ENCODE results near the gene NFKB1. TPM values are rescaled to one million over a fixed set of nuclear protein-coding genes. Genes with fewer than 3 reads are reported as not detected.

The NFKB1 gene
- total RNA-seq, 1 donor from 2014 or later: 24.6 TPM

DNA sequence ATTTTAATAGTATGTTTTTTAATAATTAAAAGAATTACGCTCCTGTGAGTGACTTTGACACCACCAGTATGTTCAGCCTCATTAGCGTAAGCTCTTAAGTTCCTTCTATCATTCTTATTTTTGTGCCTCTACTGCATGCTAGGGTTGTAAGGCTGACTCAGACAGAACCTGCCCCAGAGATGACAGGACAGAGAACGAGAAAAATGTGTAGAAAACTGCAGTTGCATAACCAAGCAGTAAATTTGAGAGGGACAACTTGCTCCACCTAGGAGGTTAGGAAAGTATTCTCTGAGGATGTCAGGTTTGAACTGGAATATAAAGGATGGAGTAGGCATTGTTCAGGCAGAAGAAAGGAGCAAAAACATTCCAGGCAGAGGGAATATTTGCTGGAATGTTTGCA is 98.7 kb downstream of the NFKB1 start:
- no peaks in the 10 kb centered on the region for H3K9me3 Mint-ChIP-seq
- TF ChIP-seq CTCF (conservative IDR thresholded peaks at IDR 0.05): no peak

GRCh38 chr4:102600689-102601088 is 99.5 kb downstream of the NFKB1 start:
- H3K36me3 Mint-ChIP-seq (ENCODE audit: low read depth): peaks cover 19% of the 10 kb centered on the region

More for the DNA sequence above, 98.7 kb downstream of the NFKB1 start:
- Mint-ChIP-seq H3K36me3 (ENCODE audit: low read depth) (peaks cover 22% of the 10 kb centered on the region), H3K4me1 (no peaks in the 10 kb centered on the region), H3K27me3 (ENCODE audit: low read depth) (no peaks in the 10 kb centered on the region), H3K27ac (ENCODE audit: unreplicated experiment) (no peak overlapping the region), H3K4me3 (no peak overlapping the region)
- DNase-seq (ENCODE audit: low read depth, low spot score): no peak

DNA sequence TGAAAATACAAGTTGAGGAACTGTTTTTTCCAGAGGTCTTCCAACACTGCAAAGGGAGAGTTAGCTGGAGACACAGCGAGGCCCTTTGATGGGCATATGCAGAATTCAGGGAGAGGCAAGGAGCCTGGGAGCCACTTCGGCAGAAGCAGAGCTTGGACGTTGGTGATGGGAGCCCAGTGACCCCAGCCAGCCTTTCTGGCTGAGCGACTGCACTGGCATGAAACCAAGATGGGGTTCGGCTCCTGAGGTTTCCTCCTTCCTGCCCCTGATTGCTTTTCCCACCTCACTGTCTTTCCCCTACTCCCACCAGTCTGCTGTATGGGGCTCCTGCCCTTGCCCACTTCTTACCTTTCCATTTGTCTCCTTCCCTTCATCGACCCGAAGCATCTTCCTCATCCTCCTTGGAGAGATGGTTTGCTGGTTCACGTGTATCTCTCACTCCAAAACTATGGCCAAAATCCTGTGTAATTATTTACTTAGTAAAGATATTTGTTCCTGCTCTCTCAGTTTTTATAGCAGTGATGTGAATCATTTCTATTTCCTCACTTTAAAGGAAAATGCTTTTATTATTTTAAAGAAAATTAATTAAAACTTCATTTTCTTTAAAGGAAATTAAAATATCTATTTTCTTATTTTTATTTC is 100.5 kb downstream of the NFKB1 start:
- TF ChIP-seq CTCF (conservative IDR thresholded peaks at IDR 0.05): no peak
- H3K9me3 Mint-ChIP-seq: no peaks in the 10 kb centered on the region
- H3K36me3 Mint-ChIP-seq (ENCODE audit: low read depth): peaks cover 16% of the 10 kb centered on the region
- no peaks in the 10 kb centered on the region for H3K27me3 Mint-ChIP-seq (ENCODE audit: low read depth)
- H3K4me1 Mint-ChIP-seq: no peaks in the 10 kb centered on the region
- H3K27ac Mint-ChIP-seq (ENCODE audit: unreplicated experiment): no peak overlapping the region
- H3K4me3 Mint-ChIP-seq: no peak overlapping the region
- DNase-seq (ENCODE audit: low read depth, low spot score): no peak

More at GRCh38 chr4:102600689-102601088, 99.5 kb downstream of the NFKB1 start:
- Mint-ChIP-seq H3K4me3 (no peak overlapping the region), H3K9me3 (no peaks in the 10 kb centered on the region), H3K27me3 (ENCODE audit: low read depth) (no peaks in the 10 kb centered on the region), H3K4me1 (no peaks in the 10 kb centered on the region), H3K27ac (ENCODE audit: unreplicated experiment) (no peak overlapping the region)
- no peak for TF ChIP-seq CTCF (conservative IDR thresholded peaks at IDR 0.05)
- no peak for DNase-seq (ENCODE audit: low read depth, low spot score)

DNA sequence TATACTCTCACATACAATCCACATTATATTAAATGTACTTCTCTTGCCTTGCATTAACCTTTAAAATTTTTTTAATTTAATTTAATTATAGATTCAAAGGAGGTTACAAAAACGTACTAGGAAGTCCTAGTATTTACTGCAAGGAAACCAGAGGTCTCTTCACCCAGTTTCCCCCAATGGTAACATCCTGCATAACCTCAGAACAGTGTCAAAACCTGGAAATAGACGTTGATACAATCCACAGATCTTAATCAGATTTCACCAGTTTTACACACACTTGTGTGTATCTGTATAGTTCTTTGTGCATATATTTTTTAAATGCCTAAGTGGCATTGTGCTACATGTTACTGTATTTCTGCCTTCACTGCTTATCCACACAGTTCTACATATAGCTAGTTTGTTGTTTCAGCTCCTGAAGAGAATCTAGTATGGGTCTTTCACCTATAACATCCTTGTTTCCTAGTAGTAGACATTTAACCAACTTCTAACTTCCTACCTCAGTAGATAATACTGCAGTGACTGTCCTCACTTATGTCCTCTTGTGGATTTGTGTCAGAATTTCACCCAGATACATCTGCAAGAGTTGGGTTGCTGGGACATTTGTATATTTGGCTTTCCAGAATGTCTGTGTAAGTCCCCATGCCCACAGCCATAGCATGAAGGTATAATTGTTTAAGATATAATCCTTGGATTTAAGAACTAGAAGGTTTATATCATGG is 103.2 kb downstream of the NFKB1 start:
- no peak for DNase-seq (ENCODE audit: low read depth, low spot score)
- no peak overlapping the region for H3K4me3 Mint-ChIP-seq
- no peaks in the 10 kb centered on the region for H3K9me3 Mint-ChIP-seq
- no peaks in the 10 kb centered on the region for H3K27me3 Mint-ChIP-seq (ENCODE audit: low read depth)
- H3K27ac Mint-ChIP-seq (ENCODE audit: unreplicated experiment): no peak overlapping the region
- peaks cover 10% of the 10 kb centered on the region for H3K36me3 Mint-ChIP-seq (ENCODE audit: low read depth)
- peaks cover 3% of the 10 kb centered on the region for H3K4me1 Mint-ChIP-seq
- TF ChIP-seq CTCF (conservative IDR thresholded peaks at IDR 0.05): no peak

DNA sequence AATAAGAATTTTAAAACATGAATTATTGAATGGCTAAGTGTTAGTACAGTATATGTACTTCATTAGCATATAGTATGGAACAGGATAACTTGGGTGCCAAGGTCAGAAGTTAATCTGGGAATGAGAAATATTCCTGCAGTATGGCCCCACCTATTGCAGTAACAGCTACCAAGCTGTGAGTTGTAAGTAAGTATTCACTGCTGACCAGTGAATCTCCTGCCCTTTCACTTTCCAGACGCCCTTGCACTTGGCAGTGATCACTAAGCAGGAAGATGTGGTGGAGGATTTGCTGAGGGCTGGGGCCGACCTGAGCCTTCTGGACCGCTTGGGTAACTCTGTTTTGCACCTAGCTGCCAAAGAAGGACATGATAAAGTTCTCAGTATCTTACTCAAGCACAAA is 105.1 kb downstream of the NFKB1 start:
- no peak for DNase-seq (ENCODE audit: low read depth, low spot score)
- Mint-ChIP-seq H3K9me3 (no peaks in the 10 kb centered on the region), H3K4me3 (no peak overlapping the region), H3K36me3 (ENCODE audit: low read depth) (peaks cover 12% of the 10 kb centered on the region), H3K27me3 (ENCODE audit: low read depth) (no peaks in the 10 kb centered on the region), H3K27ac (ENCODE audit: unreplicated experiment) (no peak overlapping the region), H3K4me1 (peaks cover 3% of the 10 kb centered on the region)
- no peak for TF ChIP-seq CTCF (conservative IDR thresholded peaks at IDR 0.05)
